ENCODE measurements around the gene FARP1. TPM values are rescaled to one million over a fixed set of nuclear protein-coding genes. Genes with fewer than 3 reads are reported as not detected.
A peak's percentile ranks its signal among the peaks of the same experiment; 100 is the strongest.

The FARP1 gene
- total and polyA plus RNA-seq, 2 experiments from 2014 or later: 43.2 to 44.2 TPM

DNA sequence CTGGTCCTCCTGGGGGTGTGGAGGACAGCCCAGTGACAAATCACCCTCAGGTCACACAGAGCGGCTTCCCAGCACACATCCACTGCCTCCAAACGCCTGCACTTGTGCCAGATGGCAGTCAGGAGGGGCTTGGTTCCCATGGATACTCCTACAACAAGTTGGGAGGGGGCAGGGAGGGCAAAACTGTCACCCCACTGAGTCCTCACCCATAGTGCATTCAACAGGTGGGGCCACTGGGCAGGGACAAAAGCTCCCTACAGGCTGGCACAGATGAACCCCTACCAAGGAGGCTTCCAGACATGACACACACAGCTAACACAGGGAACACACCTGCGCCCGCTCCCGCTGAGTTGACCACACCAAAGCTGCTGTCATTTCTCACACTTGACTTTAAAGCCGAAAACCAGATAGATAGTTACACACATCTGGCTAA is 313.5 kb downstream of the FARP1 start:
- peak overlapping the region; percentile 6 for H3K27ac ChIP-seq
- H3K4me3 ChIP-seq: no peak overlapping the region
- no peaks in the 10 kb centered on the region for H3K4me1 ChIP-seq (ENCODE audit: low read depth)
- TF ChIP-seq CTCF (IDR thresholded peaks at IDR 0.05; ENCODE audit: low read depth, low read length): no peak
- DNase-seq (ENCODE audit: low read depth in 1 of 2, low spot score in 1 of 2): no peak
- H3K27me3 ChIP-seq: no peaks in the 10 kb centered on the region
- peaks cover 30% of the 10 kb centered on the region for H3K36me3 ChIP-seq
- H3K9me3 ChIP-seq (ENCODE audit: low read depth): no peaks in the 10 kb centered on the region

DNA sequence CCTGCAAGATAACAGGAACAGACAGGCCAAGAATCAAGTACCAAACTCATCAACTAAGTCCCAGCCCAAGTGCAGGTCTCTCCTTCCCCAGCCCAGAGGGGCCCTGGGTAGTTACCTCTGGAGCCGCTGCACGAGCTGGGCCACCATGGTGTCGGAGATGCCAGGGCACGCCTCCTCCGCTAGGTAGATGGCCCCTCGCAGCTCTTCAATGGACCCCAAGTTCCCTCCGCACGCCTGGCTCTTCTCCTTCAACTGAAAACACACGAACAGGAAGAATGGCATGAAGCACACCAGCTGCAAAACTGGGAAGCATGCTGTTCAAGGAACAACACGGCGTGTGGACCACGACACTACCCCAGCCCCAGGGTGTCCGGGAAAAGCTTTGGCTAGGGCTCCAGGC is 314.2 kb downstream of the FARP1 start:
- no peak for DNase-seq (ENCODE audit: low read depth in 1 of 2, low spot score in 1 of 2)

DNA sequence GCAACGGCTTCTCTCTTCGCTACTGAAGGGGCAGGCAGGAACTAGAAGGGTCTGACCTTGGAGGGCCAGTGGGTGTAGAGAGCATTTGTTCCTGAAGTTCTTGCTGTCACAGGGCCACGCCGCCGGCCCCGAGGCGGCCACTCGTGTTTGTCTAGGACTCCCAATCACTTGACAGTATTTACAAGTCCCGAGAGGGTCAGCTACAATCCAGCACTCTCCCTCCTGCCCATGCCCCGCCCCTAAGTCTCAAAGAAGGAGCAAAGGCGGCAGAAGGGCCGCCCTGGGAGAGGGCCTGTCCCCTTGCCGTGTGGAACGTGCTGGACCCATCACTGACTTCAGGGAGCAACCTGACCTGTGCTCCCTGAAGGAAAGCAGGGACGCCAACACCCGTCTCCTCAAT is 315.5 kb downstream of the FARP1 start:
- no peak for DNase-seq (ENCODE audit: low read depth in 1 of 2, low spot score in 1 of 2)
- H3K9me3 ChIP-seq (ENCODE audit: low read depth): no peaks in the 10 kb centered on the region
- no peaks in the 10 kb centered on the region for H3K27me3 ChIP-seq
- H3K27ac ChIP-seq: peak overlapping the region; percentile 18
- no peak overlapping the region for H3K4me3 ChIP-seq
- no peaks in the 10 kb centered on the region for H3K4me1 ChIP-seq (ENCODE audit: low read depth)
- H3K36me3 ChIP-seq: peaks cover 20% of the 10 kb centered on the region
- TF ChIP-seq CTCF (IDR thresholded peaks at IDR 0.05; ENCODE audit: low read depth, low read length): no peak

More for the DNA sequence above, 314.2 kb downstream of the FARP1 start:
- TF ChIP-seq CTCF (IDR thresholded peaks at IDR 0.05; ENCODE audit: low read depth, low read length): no peak
- no peak overlapping the region for H3K4me3 ChIP-seq
- H3K9me3 ChIP-seq (ENCODE audit: low read depth): no peaks in the 10 kb centered on the region
- peaks cover 30% of the 10 kb centered on the region for H3K36me3 ChIP-seq
- no peaks in the 10 kb centered on the region for H3K4me1 ChIP-seq (ENCODE audit: low read depth)
- H3K27ac ChIP-seq: no peak overlapping the region
- H3K27me3 ChIP-seq: no peaks in the 10 kb centered on the region

DNA sequence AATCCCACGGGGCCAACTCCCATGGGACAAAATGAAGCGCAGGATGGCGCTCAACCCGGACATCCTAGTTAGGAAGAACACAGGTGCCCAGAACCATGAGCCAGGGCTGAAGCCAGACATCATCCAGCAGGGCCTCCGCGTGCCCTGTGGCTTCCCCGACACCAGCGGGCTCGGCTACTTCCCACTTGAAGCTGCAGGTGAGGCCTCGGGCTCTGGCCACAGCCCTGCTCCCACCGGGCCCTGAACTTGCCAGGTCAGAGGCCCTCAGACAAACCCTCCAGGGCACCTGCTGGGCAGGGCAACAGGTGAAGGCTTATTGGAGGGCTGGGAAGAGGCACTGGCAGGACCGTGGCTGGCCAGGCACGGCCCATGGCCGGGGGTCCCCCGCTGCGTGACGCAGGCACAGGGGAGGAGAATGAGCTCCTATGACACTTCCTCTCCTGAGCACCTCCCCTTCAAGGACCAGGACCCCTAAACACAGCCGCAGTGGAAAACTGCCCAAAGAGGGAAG is 316.3 kb downstream of the FARP1 start:
- no peaks in the 10 kb centered on the region for H3K9me3 ChIP-seq (ENCODE audit: low read depth)
- peaks cover 20% of the 10 kb centered on the region for H3K36me3 ChIP-seq
- DNase-seq (ENCODE audit: low read depth in 1 of 2, low spot score in 1 of 2): no peak
- H3K27me3 ChIP-seq: no peaks in the 10 kb centered on the region
- H3K27ac ChIP-seq: no peak overlapping the region
- no peaks in the 10 kb centered on the region for H3K4me1 ChIP-seq (ENCODE audit: low read depth)
- H3K4me3 ChIP-seq: no peak overlapping the region
- TF ChIP-seq CTCF (IDR thresholded peaks at IDR 0.05; ENCODE audit: low read depth, low read length): no peak

- Histone ChIP-seq H3K4me1 (ENCODE audit: low read depth) (no peaks in the 10 kb centered on the region), H3K27me3 (no peaks in the 10 kb centered on the region), H3K4me3 (no peak overlapping the region), H3K27ac (no peak overlapping the region), H3K36me3 (peaks cover 20% of the 10 kb centered on the region), H3K9me3 (ENCODE audit: low read depth) (no peaks in the 10 kb centered on the region)
- no peak for DNase-seq (ENCODE audit: low read depth in 1 of 2, low spot score in 1 of 2)
- no peak for TF ChIP-seq CTCF (IDR thresholded peaks at IDR 0.05; ENCODE audit: low read depth, low read length)
Measured at GRCh38 chr13:98459721-98460370, 317.0 kb downstream of the FARP1 start.
